Neural progenitor cell (in vitro differentiated cells): ENCODE data around the gene PTPRN2. TPM values are rescaled to one million over a fixed set of nuclear protein-coding genes. Genes with fewer than 3 reads are reported as not detected.
A peak's percentile ranks its signal among the peaks of the same experiment; 100 is the strongest.

Experiments used
- DNase-seq: peaks from one replicate; pipeline ENCODE4 v3.0.0-alpha.2; 2016; ENCODE audit warnings: low spot score
- H2AFZ ChIP-seq: fragments of 200-600 bp; sonication (generic); replicated peaks from 2 replicates; pipeline ENCODE4 v1.6.1; 2016; ENCODE audit warnings: antibody characterized with exemption
- H3F3A ChIP-seq: fragments of 200-600 bp; sonication (generic); 2 replicates; pipeline ENCODE4 v1.6.1; 2016; ENCODE audit warnings: antibody characterized with exemption, low read depth
- H3K27ac ChIP-seq: fragments of 200-600 bp; sonication (generic); 2 replicates; pipeline ENCODE4 v1.5.1; 2016; ENCODE audit warnings: mild to moderate bottlenecking
- H3K27me3 ChIP-seq: fragments of 200-600 bp; sonication (generic); 2 replicates; pipeline ENCODE4 v1.6.1; 2016; ENCODE audit warnings: mild to moderate bottlenecking, moderate library complexity
- H3K36me3 ChIP-seq: fragments of 200-600 bp; sonication (generic); 2 replicates; pipeline ENCODE4 v1.5.1; 2016
- H3K4me1 ChIP-seq: fragments of 200-600 bp; sonication (generic); 2 replicates; pipeline ENCODE4 v1.6.1; 2016; ENCODE audit warnings: mixed run types
- H3K4me2 ChIP-seq: fragments of 200-600 bp; sonication (generic); 2 replicates; pipeline ENCODE4 v1.6.1; 2016
- H3K4me3 ChIP-seq: fragments of 200-600 bp; sonication (generic); 2 replicates; pipeline ENCODE4 v1.5.1; 2016
- H3K79me2 ChIP-seq: fragments of 200-600 bp; sonication (generic); 2 replicates; pipeline ENCODE4 v1.6.1; 2016; ENCODE audit warnings: low read depth
- H3K9ac ChIP-seq: fragments of 200-600 bp; sonication (generic); 2 replicates; pipeline ENCODE4 v1.6.1; 2016
- H3K9me3 ChIP-seq: fragments of 200-600 bp; sonication (generic); 2 replicates; pipeline ENCODE4 v1.5.1; 2016; ENCODE audit warnings: low read depth
- H4K20me1 ChIP-seq: fragments of 200-600 bp; sonication (generic); 2 replicates; pipeline ENCODE4 v1.6.1; 2016; ENCODE audit warnings: low read depth
- H3K27ac Mint-ChIP-seq: 3 replicates; pipeline ENCODE4 v1.8.0; 2021; ENCODE audit warnings: mixed read lengths
- H3K27me3 Mint-ChIP-seq: 2 replicates; pipeline ENCODE4 v1.8.0; 2022; ENCODE audit warnings: low read depth, mild to moderate bottlenecking, inconsistent platforms, moderate library complexity, mixed read lengths; ENCODE audit not compliant: insufficient read depth
- H3K36me3 Mint-ChIP-seq: 3 replicates; pipeline ENCODE4 v1.8.0; 2021; ENCODE audit warnings: mixed read lengths
- H3K4me1 Mint-ChIP-seq: 3 replicates; pipeline ENCODE4 v1.8.0; 2021; ENCODE audit warnings: mixed read lengths
- H3K4me3 Mint-ChIP-seq: 3 replicates; pipeline ENCODE4 v1.8.0; 2021; ENCODE audit warnings: mild to moderate bottlenecking, moderate library complexity, mixed read lengths
- H3K9me3 Mint-ChIP-seq: 3 replicates; pipeline ENCODE4 v1.8.0; 2020; ENCODE audit warnings: mixed read lengths
- CTCF ChIP-seq: fragments of 200-600 bp; sonication (generic); IDR thresholded peaks from 2 replicates; pipeline ENCODE4 v1.5.1; 2017; ENCODE audit warnings: antibody characterized with exemption, mild to moderate bottlenecking
- EZH2 ChIP-seq: fragments of 200-600 bp; sonication (generic); IDR thresholded peaks from 2 replicates; pipeline ENCODE4 v1.6.1; 2017; ENCODE audit warnings: antibody characterized with exemption, mild to moderate bottlenecking, moderate library complexity
- EZH2phosphoT487 ChIP-seq: fragments of 200-600 bp; sonication (generic); IDR thresholded peaks from 2 replicates; pipeline ENCODE4 v1.6.1; 2017; ENCODE audit warnings: antibody characterized with exemption
- total RNA-seq: library from RNA; depleted of rRNA; stranded (reverse); fragments of >200 nt; gene quantifications from 2 replicates; pipeline ENCODE4 v1.2.3, GENCODE V29; 2015; ENCODE audit warnings: low replicate concordance

Gene PTPRN2
- total RNA-seq, 1 donor from 2014 or later = 3.0 TPM

DNA sequence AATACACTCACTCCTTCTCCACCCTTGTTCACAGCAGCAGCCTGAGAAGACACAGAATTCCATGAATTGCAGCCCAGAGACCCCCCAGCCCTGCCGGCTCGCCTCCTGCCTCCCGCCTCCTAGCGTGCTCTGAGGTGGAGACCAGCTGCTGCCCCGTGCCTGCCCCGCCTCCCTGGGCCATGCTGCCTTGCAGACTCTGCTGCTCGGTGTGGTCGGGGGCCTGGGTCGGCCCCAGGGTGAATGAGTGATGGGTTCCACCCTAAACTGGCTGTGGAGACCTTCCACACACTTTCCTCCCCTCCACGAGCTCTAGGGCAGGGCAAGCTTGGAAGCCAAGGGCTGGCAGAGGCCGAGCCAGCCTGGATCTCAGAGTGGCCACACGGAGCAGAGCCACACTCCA is 771.5 kb downstream of the PTPRN2 start:
- H3K9me3 ChIP-seq = no peaks in the 10 kb centered on the region
- peak overlapping the region; percentile 62 for H3K27ac Mint-ChIP-seq
- H3F3A ChIP-seq = peaks cover 4% of the 10 kb centered on the region
- peaks cover 8% of the 10 kb centered on the region for H3K9me3 Mint-ChIP-seq
- peaks cover 7% of the 10 kb centered on the region for H3K27me3 Mint-ChIP-seq
- no peak overlapping the region for H3K4me3 Mint-ChIP-seq
- no peaks in the 10 kb centered on the region for H4K20me1 ChIP-seq
- peaks cover 21% of the 10 kb centered on the region for H3K4me1 ChIP-seq
- H2AFZ ChIP-seq = no peak overlapping the region
- no peaks in the 10 kb centered on the region for H3K36me3 Mint-ChIP-seq
- H3K4me1 Mint-ChIP-seq = peaks cover 35% of the 10 kb centered on the region
- no peak overlapping the region for H3K4me3 ChIP-seq
- no peak overlapping the region for H3K27ac ChIP-seq
- H3K9ac ChIP-seq = no peak overlapping the region
- no peaks in the 10 kb centered on the region for H3K27me3 ChIP-seq
- H3K4me2 ChIP-seq = no peak overlapping the region
- H3K79me2 ChIP-seq = no peaks in the 10 kb centered on the region
- no peak for TF ChIP-seq EZH2phosphoT487
- TF ChIP-seq CTCF = no peak
- no peak for TF ChIP-seq EZH2
- no peaks in the 10 kb centered on the region for H3K36me3 ChIP-seq
- no peak for DNase-seq

DNA sequence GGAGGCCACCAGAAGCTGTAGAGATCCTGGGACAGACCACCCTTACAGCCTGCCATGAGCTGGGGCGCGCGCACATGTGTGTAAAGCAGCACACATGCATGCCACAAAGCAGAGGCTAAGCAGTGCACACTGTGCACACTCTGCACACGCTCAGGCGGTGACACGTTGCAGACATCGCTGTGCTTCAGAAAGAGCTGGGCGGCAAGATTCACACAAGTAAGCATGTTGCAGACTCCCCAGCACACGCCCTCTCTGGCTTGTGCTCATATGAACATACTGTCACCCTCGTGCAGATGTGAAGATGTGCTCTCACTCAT is 772.0 kb downstream of the PTPRN2 start:
- Histone ChIP-seq H3K79me2 (no peaks in the 10 kb centered on the region), H3K9me3 (no peaks in the 10 kb centered on the region), H3K27me3 (no peaks in the 10 kb centered on the region), H3K4me1 (peaks cover 21% of the 10 kb centered on the region), H3F3A (peaks cover 4% of the 10 kb centered on the region), H3K27ac (no peak overlapping the region), H3K9ac (no peak overlapping the region), H2AFZ (no peak overlapping the region), H3K4me3 (no peak overlapping the region), H3K36me3 (no peaks in the 10 kb centered on the region), H4K20me1 (no peaks in the 10 kb centered on the region), H3K4me2 (no peak overlapping the region)
- Mint-ChIP-seq H3K4me3 (no peak overlapping the region), H3K27ac (peak overlapping the region; percentile 62), H3K27me3 (peaks cover 7% of the 10 kb centered on the region), H3K36me3 (no peaks in the 10 kb centered on the region), H3K9me3 (peaks cover 11% of the 10 kb centered on the region), H3K4me1 (peaks cover 35% of the 10 kb centered on the region)
- no peak for TF ChIP-seq EZH2
- TF ChIP-seq CTCF = no peak
- TF ChIP-seq EZH2phosphoT487 = no peak
- no peak for DNase-seq

DNA sequence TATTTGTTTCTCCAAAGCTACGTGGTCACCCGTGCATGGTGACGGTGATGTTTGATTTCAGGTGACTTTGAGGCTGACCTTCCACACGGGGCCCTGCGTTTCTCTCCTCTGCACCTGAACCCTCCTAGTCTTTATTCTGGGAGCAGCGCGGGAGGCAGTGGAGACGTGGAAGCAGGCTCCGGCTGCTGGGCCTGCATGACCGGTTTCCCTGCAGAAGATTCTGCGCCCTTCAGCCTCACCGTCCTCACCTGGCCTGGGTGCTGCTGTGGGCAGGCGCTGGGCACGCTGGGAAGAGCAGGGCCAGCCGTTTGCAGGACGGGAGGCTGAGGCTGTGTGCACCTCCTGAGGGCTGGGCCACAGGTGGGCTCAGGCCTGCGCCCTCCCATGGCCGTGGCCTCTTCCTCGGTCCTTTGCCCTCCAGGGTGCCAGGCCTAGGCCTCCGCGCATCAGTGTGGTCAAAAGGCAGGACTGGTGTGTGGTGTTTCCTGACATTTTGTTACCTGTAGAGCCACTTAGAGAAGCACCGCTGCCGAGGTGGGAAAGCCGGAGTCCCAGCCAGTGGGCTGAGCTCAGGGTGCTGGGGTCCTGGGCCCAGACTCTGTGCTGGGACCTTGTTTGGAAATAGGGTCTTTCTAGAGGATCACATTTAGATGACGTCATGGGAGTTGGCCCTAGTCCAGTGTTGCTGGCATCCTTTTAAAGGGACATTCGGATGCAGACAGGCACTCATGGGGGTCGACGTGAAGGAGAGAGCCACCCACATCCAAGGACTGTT is 772.5 kb downstream of the PTPRN2 start:
- Histone ChIP-seq H3K27ac (no peak overlapping the region), H3K36me3 (no peaks in the 10 kb centered on the region), H3K79me2 (no peaks in the 10 kb centered on the region), H3K4me2 (no peak overlapping the region), H3K9ac (no peak overlapping the region), H2AFZ (no peak overlapping the region), H3K9me3 (no peaks in the 10 kb centered on the region), H3K27me3 (no peaks in the 10 kb centered on the region), H3K4me1 (peaks cover 21% of the 10 kb centered on the region), H4K20me1 (no peaks in the 10 kb centered on the region), H3K4me3 (no peak overlapping the region), H3F3A (peaks cover 4% of the 10 kb centered on the region)
- H3K27ac Mint-ChIP-seq = peak overlapping the region; percentile 44
- TF ChIP-seq EZH2phosphoT487 (no peak), EZH2 (no peak), CTCF (no peak)
- H3K9me3 Mint-ChIP-seq = peaks cover 13% of the 10 kb centered on the region
- H3K4me1 Mint-ChIP-seq = peaks cover 35% of the 10 kb centered on the region
- H3K27me3 Mint-ChIP-seq = peaks cover 7% of the 10 kb centered on the region
- H3K36me3 Mint-ChIP-seq = no peaks in the 10 kb centered on the region
- H3K4me3 Mint-ChIP-seq = no peak overlapping the region
- DNase-seq = no peak
